IMR-90 (cell line): ENCODE data around the gene TBC1D4. TPM values are rescaled to one million over a fixed set of nuclear protein-coding genes. Genes with fewer than 3 reads are reported as not detected.

ENCODE experiments used
- ATAC-seq: fragments of 200-7000 bp; cut with Tn5 transposase; 2 replicates; pipeline ENCODE4 v1.9.1; 2020; ENCODE audit warnings: low read depth, mild to moderate bottlenecking, moderate library complexity
- BruUV-seq: library from RNA; stranded (reverse); fragments of 400-500 nt; replicated peaks from 2 replicates; lab custom pipeline; 2021; lab: Mats Ljungman, UMichigan
- CTCF ChIA-PET: fragments of 300-600 bp; formaldehyde crosslinking; extraction: SDS; loops from one replicate; lab custom pipeline; 2021; ENCODE audit warnings: antibody characterized with exemption; lab: Yijun Ruan, JAX
- POLR2A ChIA-PET: fragments of 300-600 bp; sonication (Branson Sonifier 250); formaldehyde crosslinking; loops from one replicate; lab custom pipeline; 2022; ENCODE audit warnings: antibody characterized with exemption; ENCODE audit not compliant: unreplicated experiment; lab: Charles Lee
- DNase-seq: peaks from one replicate; pipeline ENCODE4 v3.0.0; 2013
- H2AFZ ChIP-seq: replicated peaks from 2 replicates; pipeline ENCODE3; 2013; ENCODE audit warnings: low read length, mild to moderate bottlenecking; ENCODE audit not compliant: poor library complexity
- H2AK5ac ChIP-seq: 2 replicates; pipeline ENCODE4 v1.6.1; 2013; ENCODE audit warnings: low read depth, low read length, inconsistent platforms
- H2AK9ac ChIP-seq: replicated peaks from 2 replicates; pipeline ENCODE3; 2013; ENCODE audit warnings: mild to moderate bottlenecking, low read depth, low read length, moderate library complexity; ENCODE audit not compliant: poor library complexity
- H2BK120ac ChIP-seq: 2 replicates; pipeline ENCODE4 v1.6.1; 2013; ENCODE audit warnings: low read depth, low read length, inconsistent platforms
- H2BK15ac ChIP-seq: 3 replicates; pipeline ENCODE4 v1.6.1; 2013; ENCODE audit warnings: low read depth, low read length, inconsistent platforms
- H2BK20ac ChIP-seq: 2 replicates; pipeline ENCODE4 v1.6.1; 2013; ENCODE audit warnings: low read depth, mild to moderate bottlenecking, inconsistent platforms, low read length, moderate library complexity
- H2BK5ac ChIP-seq: 2 replicates; pipeline ENCODE4 v1.6.1; 2013; ENCODE audit warnings: mild to moderate bottlenecking, low read depth, low read length, inconsistent platforms; ENCODE audit not compliant: poor library complexity, severe bottlenecking
- H3K14ac ChIP-seq: replicated peaks from 2 replicates; pipeline ENCODE4 v1.6.1; 2013; ENCODE audit warnings: low read depth, low read length, inconsistent platforms
- H3K18ac ChIP-seq: 2 replicates; pipeline ENCODE4 v1.6.1; 2013; ENCODE audit warnings: low read depth, low read length, control low read depth
- H3K23ac ChIP-seq: 2 replicates; pipeline ENCODE4 v1.6.1; 2013; ENCODE audit warnings: low read depth, low read length, inconsistent platforms
- H3K27ac ChIP-seq: 2 replicates; pipeline ENCODE4 v1.5.1; 2013; ENCODE audit warnings: mild to moderate bottlenecking, control low read depth, low read length; ENCODE audit not compliant: insufficient read depth
- H3K27me3 ChIP-seq: 2 replicates; pipeline ENCODE4 v1.6.1; 2013; ENCODE audit warnings: low read length; ENCODE audit not compliant: control insufficient read depth, insufficient read depth
- H3K36me3 ChIP-seq: 2 replicates; pipeline ENCODE4 v1.6.1; 2013; ENCODE audit warnings: low read length, mixed read lengths; ENCODE audit not compliant: control insufficient read depth, insufficient read depth
- H3K4ac ChIP-seq: 2 replicates; pipeline ENCODE4 v1.6.1; 2013; ENCODE audit warnings: low read depth, low read length, inconsistent platforms
- H3K4me1 ChIP-seq: 2 replicates; pipeline ENCODE4 v1.6.1; 2013; ENCODE audit warnings: low read length, mixed read lengths; ENCODE audit not compliant: control insufficient read depth, insufficient read depth
- H3K4me2 ChIP-seq: 2 replicates; pipeline ENCODE4 v1.6.1; 2013; ENCODE audit warnings: low read depth, mild to moderate bottlenecking, control low read depth, low read length, moderate library complexity
- H3K4me3 ChIP-seq: 2 replicates; pipeline ENCODE4 v1.5.1; 2013; ENCODE audit warnings: low read depth, mild to moderate bottlenecking, control low read depth, low read length, moderate library complexity; ENCODE audit not compliant: insufficient read depth
- H3K56ac ChIP-seq: 2 replicates; pipeline ENCODE4 v1.6.1; 2013; ENCODE audit warnings: low read length, inconsistent platforms; ENCODE audit not compliant: insufficient read depth; ENCODE audit errors: extremely low read depth
- H3K79me1 ChIP-seq, 2 experiments: 2 replicates each; pipeline ENCODE4 v1.6.1; 2013; ENCODE audit warnings: low read length in 2 of 2, inconsistent platforms in 1 of 2, low read depth in 1 of 2
- H3K9ac ChIP-seq: 2 replicates; pipeline ENCODE4 v1.6.1; 2013; ENCODE audit warnings: low read depth, low read length, control low read depth
- H3K9me1 ChIP-seq: 2 replicates; pipeline ENCODE4 v1.6.1; 2013; ENCODE audit warnings: low read length, inconsistent platforms; ENCODE audit not compliant: insufficient read depth
- H3K9me3 ChIP-seq: 2 replicates; pipeline ENCODE4 v1.6.1; 2013; ENCODE audit warnings: low read length; ENCODE audit not compliant: control insufficient read depth, insufficient read depth
- H4K20me1 ChIP-seq: 2 replicates; pipeline ENCODE4 v1.6.1; 2013; ENCODE audit warnings: low read length, inconsistent platforms; ENCODE audit not compliant: insufficient read depth
- H4K5ac ChIP-seq: 2 replicates; pipeline ENCODE4 v1.6.1; 2013; ENCODE audit warnings: mild to moderate bottlenecking, low read depth, low read length, control low read depth
- H4K8ac ChIP-seq, 2 experiments: 2 replicates each; pipeline ENCODE4 v1.6.1; 2013; ENCODE audit warnings: low read depth in 2 of 2, low read length in 2 of 2, control low read depth in 1 of 2, inconsistent platforms in 1 of 2
- H4K91ac ChIP-seq: 2 replicates; pipeline ENCODE4 v1.6.1; 2013; ENCODE audit warnings: low read depth, low read length, inconsistent platforms; ENCODE audit not compliant: insufficient read depth
- CEBPB ChIP-seq: IDR thresholded peaks from 2 replicates; pipeline ENCODE4 v1.6.1; 2012; ENCODE audit warnings: low read depth, low read length, improper control_type of control experiment
- CHD1 ChIP-seq: IDR thresholded peaks from 2 replicates; pipeline ENCODE4 v1.6.1; 2012; ENCODE audit warnings: low read depth, low read length, improper control_type of control experiment
- WGBS, 2 experiments: methylation state at CpG; one replicate each; pipeline versions ENCODE4 v1.1.5 to v1.1.7; 2013; ENCODE audit warnings: missing lambda C conversion rate in 2 of 2; ENCODE audit not compliant: insufficient read length in 1 of 2; ENCODE audit errors: extremely low coverage in 2 of 2; 5-methylcytosine and 5-hydroxymethylcytosine counted together
- dilution Hi-C: fragments of 300-500 bp; cut with HindIII; formaldehyde crosslinking; loops from one replicate; pipeline ENCODE4 v1.14.3; 2018; ENCODE audit warnings: low sequenced_read_pairs; ENCODE audit not compliant: unreplicated experiment
- in situ Hi-C: fragments of 300-500 bp; cut with MboI; formaldehyde crosslinking; loops from 3 replicates; pipeline ENCODE4 v1.14.3; 2019; ENCODE audit warnings: low sequenced_read_pairs, inconsistent platforms, mixed read lengths
- intact Hi-C: fragments of 100-400 bp; cut with micrococcal nuclease; formaldehyde crosslinking; loops from 2 replicates; pipeline ENCODE4 v1.10.0; 2022
- polyA plus RNA-seq, 3 experiments: library from polyadenylated mRNA; depleted of rRNA; stranded (reverse); fragments of >200 nt; gene quantifications; 2 replicates each; pipeline ENCODE4 v1.2.3, GENCODE V29; 2012; ENCODE audit warnings: low replicate concordance in 1 of 3
- total RNA-seq: library from RNA; depleted of rRNA; stranded (reverse); fragments of >200 nt; gene quantifications from 2 replicates; pipeline ENCODE4 v1.2.3, GENCODE V29; 2012

Gene TBC1D4
- total and polyA plus RNA-seq, 2 of the 4 experiments (the other 2 are of a cell fraction): 7.5 to 22.8 TPM

DNA sequence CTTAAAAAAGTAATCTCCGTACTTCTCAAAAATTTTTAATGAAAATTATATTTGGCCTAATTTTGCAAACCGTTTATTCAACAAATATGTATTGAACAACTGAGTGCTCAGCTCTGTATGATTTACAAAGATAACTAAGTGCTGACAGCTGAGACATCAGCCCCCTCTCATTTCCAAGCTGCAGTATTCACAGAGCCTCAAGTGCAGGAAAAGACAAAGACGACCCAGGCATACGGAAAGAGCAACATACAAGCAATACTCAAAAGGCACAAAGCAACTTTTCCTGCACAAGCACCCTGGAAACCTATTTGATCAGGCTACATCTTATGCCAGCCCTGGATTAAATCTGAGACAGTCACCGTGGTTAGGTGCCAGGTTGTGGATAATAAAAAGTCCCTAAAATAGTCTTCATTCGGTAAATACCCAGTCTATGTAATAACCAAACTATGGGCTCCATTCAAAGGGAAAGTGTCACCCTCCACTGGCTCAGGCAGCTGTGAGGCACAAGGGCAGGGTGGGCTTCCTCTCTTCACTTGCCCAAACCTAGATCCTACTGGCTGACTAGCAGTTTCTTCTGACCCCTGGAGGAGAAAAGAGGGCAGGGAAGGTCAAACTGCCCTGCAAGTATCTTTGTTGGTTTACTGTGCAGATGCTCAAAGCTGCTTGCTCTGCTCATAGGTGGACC, 65.5 kb downstream of the TBC1D4 start:
- H4K5ac ChIP-seq: no peak overlapping the region; the same call in 1 of the 2 replicates
- peak overlapping the region; percentile 60 for H3K23ac ChIP-seq
- BruUV-seq: no TSS peak
- dilution Hi-C loops (no loop called here), intact Hi-C loops (loop anchor here (5.0 kb wide), 1 partner anchor 34 kb away; no protein-coding TSS in a partner anchor), in situ Hi-C loops (no loop called here)
- peaks cover 15% of the 10 kb centered on the region for H3K9me1 ChIP-seq
- no peak overlapping the region for H3K9ac ChIP-seq
- no peaks in the 10 kb centered on the region for H4K20me1 ChIP-seq
- H3K79me1 ChIP-seq: peaks cover 12 to 20% of the 10 kb centered on the region in 2 experiments
- no peak overlapping the region for H3K4me3 ChIP-seq
- peak overlapping the region; percentile 3; the same call in 1 of the 3 replicates for H2BK15ac ChIP-seq
- peak overlapping the region; percentile 36 for H3K4ac ChIP-seq
- H3K4me2 ChIP-seq: no peak overlapping the region
- H2AK5ac ChIP-seq: peak overlapping the region; percentile 21
- H3K27ac ChIP-seq: no peak overlapping the region
- no peak for TF ChIP-seq CHD1
- TF ChIP-seq CEBPB: no peak
- H3K18ac ChIP-seq: peak overlapping the region; percentile 34; the same call in 1 of the 2 replicates
- no peak overlapping the region for H3K56ac ChIP-seq
- H4K8ac ChIP-seq: no peak overlapping the region; a peak in 1 of 4 replicates
- H3K36me3 ChIP-seq: no peaks in the 10 kb centered on the region
- DNase-seq: no peak
- H3K9me3 ChIP-seq: no peaks in the 10 kb centered on the region
- H2AK9ac ChIP-seq: peak overlapping the region; percentile 60
- H3K27me3 ChIP-seq: no peaks in the 10 kb centered on the region
- peak overlapping the region; percentile 34; the same call in 1 of the 2 replicates for H4K91ac ChIP-seq
- ChIA-PET CTCF (no interaction called here), POLR2A (no interaction called here)
- peak overlapping the region; percentile 20; the same call in 1 of the 2 replicates for H2BK20ac ChIP-seq
- no peak overlapping the region for H2AFZ ChIP-seq
- H3K14ac ChIP-seq: peak overlapping the region; percentile 55
- WGBS, 2 experiments: no CpG with 5 or more reads among the region's 6 CpGs
- H2BK120ac ChIP-seq: peak overlapping the region; percentile 47; the same call in 1 of the 2 replicates
- no peak overlapping the region for H2BK5ac ChIP-seq
- peaks cover 11% of the 10 kb centered on the region for H3K4me1 ChIP-seq
- peak; percentile 18; the same call in 1 of the 2 replicates for ATAC-seq
